Measurements from ENCODE around the gene CADM3.

The CADM3 gene

GRCh38 chr1:159173320-159173719, 1.9 kb downstream of the CADM3 start:
- no peak for DNase-seq (ENCODE audit: low read depth)

GRCh38 chr1:159175571-159175970, 4.2 kb downstream of the CADM3 start:
- DNase-seq (ENCODE audit: low read depth): no peak

- DNase-seq (ENCODE audit: low read depth): no peak
Observed at GRCh38 chr1:159177272-159177907, 6.0 kb downstream of the CADM3 start.

GRCh38 chr1:159179906-159180305, 8.5 kb downstream of the CADM3 start:
- DNase-seq (ENCODE audit: low read depth): no peak

- no peak for DNase-seq (ENCODE audit: low read depth)
Observed at GRCh38 chr1:159180516-159180915, 9.1 kb downstream of the CADM3 start.

GRCh38 chr1:159181328-159182024, 10.1 kb downstream of the CADM3 start:
- DNase-seq (ENCODE audit: low read depth): no peak

- no peak for DNase-seq (ENCODE audit: low read depth)
Observed at GRCh38 chr1:159184201-159184600, 12.8 kb downstream of the CADM3 start.

GRCh38 chr1:159185121-159185520, 13.7 kb downstream of the CADM3 start:
- DNase-seq (ENCODE audit: low read depth): no peak

GRCh38 chr1:159187033-159187432, 15.6 kb downstream of the CADM3 start:
- DNase-seq (ENCODE audit: low read depth): no peak

- no peak for DNase-seq (ENCODE audit: low read depth)
Observed at GRCh38 chr1:159187647-159188374, 16.4 kb downstream of the CADM3 start.

- no peak for DNase-seq (ENCODE audit: low read depth)
Observed at GRCh38 chr1:159188375-159188788, 17.0 kb downstream of the CADM3 start.

- no peak for DNase-seq (ENCODE audit: low read depth)
Observed at GRCh38 chr1:159190441-159190840, 19.0 kb downstream of the CADM3 start.

GRCh38 chr1:159196543-159196942, 25.1 kb downstream of the CADM3 start:
- DNase-seq (ENCODE audit: low read depth): no peak

- no peak for DNase-seq (ENCODE audit: low read depth)
Observed at GRCh38 chr1:159197561-159198557, 26.4 kb downstream of the CADM3 start.

GRCh38 chr1:159199901-159200300, 28.5 kb downstream of the CADM3 start:
- DNase-seq (ENCODE audit: low read depth): no peak

GRCh38 chr1:159200769-159201168, 29.4 kb downstream of the CADM3 start:
- DNase-seq (ENCODE audit: low read depth): no peak

- no peak for DNase-seq (ENCODE audit: low read depth)
Observed at GRCh38 chr1:159201642-159202041, 30.2 kb downstream of the CADM3 start.

GRCh38 chr1:159203610-159204009, 32.2 kb downstream of the CADM3 start:
- DNase-seq (ENCODE audit: low read depth): no peak

GRCh38 chr1:159204161-159205141, 33.0 kb downstream of the CADM3 start, which contains the start of gene ACKR1:
Gene ACKR1, plus strand, starts transcription at chr1:159204875. Its CDS starts 85 bp downstream, at chr1:159204960.
- DNase-seq (ENCODE audit: low read depth): no peak

GRCh38 chr1:159205225-159205624, 33.8 kb downstream of the CADM3 start:
- DNase-seq (ENCODE audit: low read depth): no peak

- DNase-seq (ENCODE audit: low read depth): no peak
Observed at GRCh38 chr1:159206110-159206509, 34.7 kb downstream of the CADM3 start.
